Cardiac muscle cell (in vitro differentiated cells and primary cell): ENCODE results near the gene TBC1D14. TPM values are rescaled to one million over a fixed set of nuclear protein-coding genes. Genes with fewer than 3 reads are reported as not detected.

ENCODE experiments used
- DNase-seq, 2 donors: peaks; one replicate each; pipeline versions ENCODE4 v3.0.0 to v3.0.0-alpha.2; 2010 to 2017; ENCODE audit warnings: low read depth in 1 of 2, low spot score in 1 of 2
- H3K27ac ChIP-seq: fragments of 200-600 bp; sonication (generic); 2 replicates; pipeline ENCODE4 v1.5.1; 2016
- H3K27me3 ChIP-seq: fragments of 200-600 bp; sonication (generic); 2 replicates; pipeline ENCODE4 v1.6.0; 2016; ENCODE audit warnings: control low read depth
- H3K36me3 ChIP-seq: fragments of 200-600 bp; sonication (generic); 2 replicates; pipeline ENCODE4 v1.5.1; 2016; ENCODE audit warnings: control low read depth
- H3K4me1 ChIP-seq: fragments of 200-600 bp; sonication (generic); 2 replicates; pipeline ENCODE4 v1.8.1; 2017; ENCODE audit warnings: low read depth, mild to moderate bottlenecking, mixed run types
- H3K4me3 ChIP-seq: fragments of 200-600 bp; sonication (generic); 2 replicates; pipeline ENCODE4 v1.5.1; 2016; ENCODE audit warnings: mild to moderate bottlenecking
- H3K9me3 ChIP-seq: fragments of 200-600 bp; sonication (generic); 2 replicates; pipeline ENCODE4 v1.5.1; 2017; ENCODE audit warnings: low read depth, mild to moderate bottlenecking, control low read depth
- CTCF ChIP-seq: IDR thresholded peaks from 2 replicates; pipeline ENCODE4 v1.5.1; 2012; ENCODE audit warnings: low read depth, mild to moderate bottlenecking, low read length
- polyA plus RNA-seq: library from polyadenylated mRNA; unstranded; fragments of >200 nt; fragmentation: Nextera tagmentation; extraction: Ambion mirVana; gene quantifications from 2 replicates; pipeline ENCODE4 v1.2.1, GENCODE V29; 2016
- total RNA-seq: library from RNA; depleted of rRNA; stranded (reverse); fragments of >200 nt; gene quantifications from 2 replicates; pipeline ENCODE4 v1.2.3, GENCODE V29; 2016

TBC1D14 gene
- total and polyA plus RNA-seq, 2 experiments from 2014 or later: 30.5 to 41.8 TPM

- H3K4me3 ChIP-seq: no peak overlapping the region
- DNase-seq: no peak
- no peaks in the 10 kb centered on the region for H3K27me3 ChIP-seq
- H3K4me1 ChIP-seq: no peaks in the 10 kb centered on the region
- no peak overlapping the region for H3K27ac ChIP-seq
- TF ChIP-seq CTCF: no peak
- peaks cover 28% of the 10 kb centered on the region for H3K36me3 ChIP-seq
- no peaks in the 10 kb centered on the region for H3K9me3 ChIP-seq
Observed at GRCh38 chr4:6874981-6875380, 34.6 kb upstream of the TBC1D14 start.

- DNase-seq: no peak
- Histone ChIP-seq H3K9me3 (no peaks in the 10 kb centered on the region), H3K36me3 (peaks cover 29% of the 10 kb centered on the region), H3K27me3 (no peaks in the 10 kb centered on the region), H3K4me1 (no peaks in the 10 kb centered on the region), H3K27ac (no peak overlapping the region), H3K4me3 (no peak overlapping the region)
- no peak for TF ChIP-seq CTCF
Observed at GRCh38 chr4:6875431-6875831, 34.2 kb upstream of the TBC1D14 start.

- no peak overlapping the region for H3K27ac ChIP-seq
- H3K4me3 ChIP-seq: no peak overlapping the region
- no peak for TF ChIP-seq CTCF
- H3K27me3 ChIP-seq: no peaks in the 10 kb centered on the region
- DNase-seq: peak in 1 of 2 donors; percentile 36
- peaks cover 37% of the 10 kb centered on the region for H3K36me3 ChIP-seq
- no peaks in the 10 kb centered on the region for H3K4me1 ChIP-seq
- H3K9me3 ChIP-seq: no peaks in the 10 kb centered on the region
Observed at GRCh38 chr4:6876440-6876839, 33.2 kb upstream of the TBC1D14 start.

- DNase-seq: no peak
- no peak for TF ChIP-seq CTCF
- H3K27me3 ChIP-seq: no peaks in the 10 kb centered on the region
- H3K4me3 ChIP-seq: no peak overlapping the region
- peaks cover 39% of the 10 kb centered on the region for H3K36me3 ChIP-seq
- no peaks in the 10 kb centered on the region for H3K4me1 ChIP-seq
- no peaks in the 10 kb centered on the region for H3K9me3 ChIP-seq
- no peak overlapping the region for H3K27ac ChIP-seq
Observed at GRCh38 chr4:6877067-6877466, 32.6 kb upstream of the TBC1D14 start.

GRCh38 chr4:6878451-6879059 is 31.1 kb upstream of the TBC1D14 start:
- DNase-seq: no peak
- no peak overlapping the region for H3K27ac ChIP-seq
- H3K4me1 ChIP-seq: no peaks in the 10 kb centered on the region
- H3K9me3 ChIP-seq: no peaks in the 10 kb centered on the region
- TF ChIP-seq CTCF: no peak
- H3K36me3 ChIP-seq: peaks cover 54% of the 10 kb centered on the region
- H3K27me3 ChIP-seq: no peaks in the 10 kb centered on the region
- H3K4me3 ChIP-seq: no peak overlapping the region
